GM10847 (cell line): ENCODE data around the gene CBFA2T2.
A peak's percentile ranks its signal among the peaks of the same experiment; 100 is the strongest.

Experiments used
- POLR2A ChIP-seq: IDR thresholded peaks from 2 replicates; pipeline ENCODE4 v1.6.1; 2011; ENCODE audit not compliant: insufficient read length; ENCODE audit errors: extremely low read depth

Gene CBFA2T2

GRCh38 chr20:33465481-33466302 is 24.2 kb upstream of the CBFA2T2 start:
- TF ChIP-seq POLR2A, result no peak

GRCh38 chr20:33466303-33466646 is 23.6 kb upstream of the CBFA2T2 start:
- no peak for TF ChIP-seq POLR2A

GRCh38 chr20:33470457-33470856 is 19.4 kb upstream of the CBFA2T2 start:
- no peak for TF ChIP-seq POLR2A

DNA sequence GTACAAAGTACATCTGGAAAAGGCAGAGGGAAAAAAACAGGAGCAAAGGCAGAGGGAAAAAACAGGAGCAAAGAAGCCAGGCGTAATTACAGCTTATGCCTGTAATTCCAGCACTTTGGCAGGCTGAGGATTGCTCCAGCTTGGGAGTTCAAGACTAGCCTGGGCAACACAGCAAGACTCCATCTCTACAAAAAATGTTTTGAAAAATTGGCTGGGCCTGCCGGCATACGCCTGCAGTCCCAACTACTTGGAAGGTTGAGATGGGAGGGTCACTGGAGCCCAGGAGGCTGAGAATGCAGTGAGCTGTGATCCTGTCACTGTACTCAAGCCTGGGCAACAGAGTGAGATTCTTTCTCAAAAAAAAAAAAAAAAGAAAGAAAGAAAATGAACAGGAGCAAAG is 19.0 kb upstream of the CBFA2T2 start:
- TF ChIP-seq POLR2A, result no peak

DNA sequence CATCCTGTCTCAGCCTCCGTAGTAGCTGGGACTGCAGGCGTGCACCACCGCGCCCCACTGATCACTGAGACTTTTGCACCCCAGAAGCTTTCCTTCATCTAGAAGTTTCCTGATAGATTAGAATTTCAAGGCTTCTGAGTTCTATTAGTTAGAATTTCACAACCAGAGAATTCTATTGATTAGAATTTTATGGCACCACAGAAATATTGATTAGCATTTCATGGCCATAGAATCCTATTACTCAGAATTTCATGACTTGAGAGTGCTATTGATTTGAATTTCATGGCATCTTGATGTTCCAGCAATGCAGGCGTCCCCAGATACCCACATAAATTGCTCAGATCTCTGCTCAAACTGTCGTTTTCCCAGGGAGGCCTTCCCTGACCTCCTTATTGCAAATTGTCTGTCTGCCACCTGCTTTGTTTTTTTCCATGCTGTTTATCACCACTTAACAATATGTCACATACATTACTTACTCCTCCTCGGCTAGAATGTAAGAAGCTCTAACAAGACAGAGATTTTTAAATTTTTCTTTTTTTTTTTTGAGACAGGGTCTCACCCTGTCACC is 16.9 kb upstream of the CBFA2T2 start:
- no peak for TF ChIP-seq POLR2A

DNA sequence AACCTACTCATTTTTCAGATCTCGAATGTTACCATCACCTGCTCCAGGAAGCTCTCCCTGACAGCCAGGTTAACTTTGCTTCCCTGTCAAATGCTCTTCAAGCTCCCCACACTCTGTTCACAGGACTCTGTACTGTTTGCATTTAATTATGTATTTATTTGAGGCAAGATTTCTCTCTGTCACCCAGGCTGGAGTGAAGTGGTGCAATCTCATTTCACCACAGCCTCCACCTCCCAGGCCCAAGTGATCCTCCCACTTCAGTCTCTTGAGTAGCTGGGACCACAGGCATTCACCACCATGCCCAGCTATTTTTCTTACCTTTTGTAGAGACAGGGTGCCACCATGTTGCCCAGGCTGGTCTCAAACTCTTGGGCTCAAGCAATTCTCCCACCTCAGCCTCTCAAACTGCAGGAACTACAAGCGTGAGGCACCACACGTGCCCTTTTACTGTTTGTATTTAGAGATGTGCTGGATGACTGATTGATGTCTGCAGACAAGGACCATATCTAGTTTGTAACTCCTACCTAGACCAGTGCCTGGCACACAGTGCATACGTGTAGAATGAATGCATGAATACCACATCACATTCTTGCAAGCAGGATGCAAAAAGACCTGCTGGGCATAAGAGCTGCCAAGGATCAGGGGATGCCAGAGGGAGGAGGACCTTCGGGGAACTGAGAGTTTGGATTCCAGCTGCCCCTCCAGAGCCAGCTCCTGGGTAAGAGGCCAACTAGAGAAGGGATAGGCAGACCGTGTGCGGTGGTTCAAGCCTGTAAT is 15.6 kb upstream of the CBFA2T2 start:
- no peak for TF ChIP-seq POLR2A

- no peak for TF ChIP-seq POLR2A
These were observed 14.9 kb upstream of the CBFA2T2 start for GRCh38 chr20:33474963-33475362.

DNA sequence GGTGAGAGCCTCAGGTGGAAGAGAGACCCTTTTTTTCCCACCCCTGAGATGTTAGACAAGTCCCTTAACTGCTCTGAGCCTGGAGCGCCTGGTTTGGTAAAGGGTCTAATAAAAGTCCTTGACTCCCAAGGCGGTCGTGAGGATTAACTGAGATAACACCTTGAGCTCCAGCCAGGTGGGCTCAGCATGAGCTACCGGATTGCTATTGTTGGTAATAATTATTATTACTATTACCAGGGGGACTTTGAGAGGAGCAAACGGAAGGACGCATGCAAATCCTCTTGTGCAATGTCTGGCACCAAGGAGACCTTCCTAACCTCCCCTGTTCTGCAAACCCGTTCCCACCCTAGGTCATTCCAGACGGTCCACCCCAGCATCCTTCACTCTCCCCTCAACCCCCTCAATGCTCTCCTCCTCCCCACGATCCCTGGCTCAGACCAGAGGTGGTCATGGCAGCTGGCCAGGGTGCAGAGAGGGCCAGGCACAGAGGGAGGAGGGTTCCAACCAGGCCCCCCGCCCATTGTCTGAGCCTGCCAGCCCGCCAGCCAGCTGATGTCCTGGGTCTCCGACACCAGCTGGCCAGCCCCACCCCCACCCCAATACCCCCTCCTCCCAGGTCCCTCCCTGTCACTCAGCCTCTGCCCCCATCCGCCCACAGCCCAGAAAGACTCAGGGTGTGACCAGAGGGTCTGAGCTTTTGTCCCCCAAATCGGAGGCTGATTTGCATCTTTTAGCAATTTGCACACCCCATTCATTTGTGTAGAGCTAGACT is 14.3 kb upstream of the CBFA2T2 start:
- no peak for TF ChIP-seq POLR2A

DNA sequence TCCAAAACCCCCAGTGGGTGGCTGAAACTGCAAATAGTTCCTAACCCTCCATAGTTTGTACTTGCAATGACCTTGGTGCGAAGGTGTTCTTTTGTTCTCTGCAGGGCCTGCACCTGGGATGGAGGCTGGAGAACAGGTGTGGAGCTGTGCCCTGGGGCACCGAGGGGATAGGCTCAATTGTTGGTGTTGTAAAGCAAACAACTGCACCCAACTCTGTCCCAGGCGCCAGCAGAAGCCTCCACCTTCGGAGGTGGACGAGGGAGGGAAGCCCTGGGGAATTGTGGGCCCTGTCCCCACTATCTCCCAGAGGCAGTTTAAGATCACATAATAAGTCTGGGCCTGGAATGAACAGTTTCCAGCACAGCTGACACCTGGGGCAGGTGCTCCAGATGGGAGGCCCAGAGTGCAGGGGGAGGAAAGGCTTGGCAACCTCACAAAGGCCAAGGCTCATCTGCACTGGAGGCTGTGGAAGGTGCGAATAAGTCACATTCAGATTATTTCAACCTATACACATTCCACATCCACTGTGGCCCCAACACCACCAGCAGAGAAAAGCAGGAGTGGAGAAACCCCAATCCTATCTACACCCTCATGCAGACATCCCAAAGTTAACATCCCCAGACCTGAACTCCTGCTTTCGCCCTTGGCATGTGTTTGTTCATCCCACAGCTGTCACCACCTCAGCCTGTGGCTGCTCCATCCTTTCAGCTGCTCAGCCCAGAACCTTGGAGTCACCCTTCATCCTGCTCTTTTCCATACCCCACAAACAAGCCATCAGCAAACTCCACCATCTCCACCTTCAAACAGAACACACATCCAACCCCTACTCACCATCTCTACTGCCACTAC is 12.3 kb upstream of the CBFA2T2 start:
- no peak for TF ChIP-seq POLR2A

DNA sequence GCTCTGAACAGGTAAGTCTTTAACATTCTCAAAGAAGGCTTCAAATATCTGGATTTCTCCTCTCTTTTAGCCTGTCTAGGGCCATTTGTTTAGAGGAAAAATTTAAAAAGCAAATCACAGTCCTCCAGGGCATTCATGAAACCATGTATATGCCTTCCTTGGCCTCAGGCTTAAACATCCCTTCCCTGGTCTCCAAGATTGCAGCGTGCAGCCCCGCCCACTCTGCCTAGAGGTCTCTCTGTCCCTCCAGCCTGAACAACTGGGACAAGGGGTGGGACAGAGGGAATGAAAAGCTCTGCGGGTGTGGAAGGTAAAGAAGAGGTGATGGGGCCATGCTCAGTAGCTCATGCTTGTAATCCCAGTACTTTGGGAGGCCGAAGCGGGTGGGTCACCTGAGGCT is 9.8 kb upstream of the CBFA2T2 start:
- TF ChIP-seq POLR2A, result no peak

GRCh38 chr20:33481431-33481941 is 8.4 kb upstream of the CBFA2T2 start:
- no peak for TF ChIP-seq POLR2A

- TF ChIP-seq POLR2A, result no peak
These were observed 7.3 kb upstream of the CBFA2T2 start for GRCh38 chr20:33482581-33482980.

DNA sequence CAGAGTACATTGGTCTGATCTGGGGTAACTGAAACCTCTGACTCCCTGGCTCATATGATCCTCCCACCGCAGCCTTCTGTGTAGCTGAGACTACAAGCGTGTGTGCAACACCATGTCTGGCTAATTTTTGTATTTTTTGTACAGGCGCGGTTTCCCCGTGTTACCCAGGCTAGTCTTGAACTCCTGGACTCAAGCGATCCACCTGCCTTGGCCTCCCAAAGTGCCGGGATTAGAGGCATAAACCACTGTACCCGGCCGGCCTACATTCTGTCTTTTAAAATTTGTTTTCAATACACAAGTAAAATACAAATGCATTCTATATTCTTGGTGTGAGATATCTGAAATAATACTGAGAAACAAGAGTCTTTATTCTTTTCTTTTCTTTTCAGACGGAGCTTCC is 1.7 kb upstream of the CBFA2T2 start:
- TF ChIP-seq POLR2A, result no peak

- peak; percentile 86 for TF ChIP-seq POLR2A
These were observed 337 bp upstream of the CBFA2T2 start for GRCh38 chr20:33489495-33490022.
